SU-DHL-6 (cell line): Measurements from ENCODE around the gene NQO2.

Source experiments
- EZH2phosphoT487 ChIP-seq: fragments of 200-600 bp; sonication (generic), shearing (Covaris generic); conservative IDR thresholded peaks from 2 replicates; pipeline ENCODE4 v1.6.1; 2018; ENCODE audit warnings: mild to moderate bottlenecking, antibody characterized with exemption, low read length, moderate library complexity, mixed read lengths
- TF ChIP-seq, protein P1 (sequence below): fragments of 200-600 bp; sonication (generic); IDR thresholded peaks from one replicate; pipeline ENCODE4 v1.5.1; 2017; ENCODE audit warnings: antibody characterized with exemption, mild to moderate bottlenecking, low read length, moderate library complexity; ENCODE audit not compliant: insufficient read depth, poor library complexity, severe bottlenecking

DNA sequence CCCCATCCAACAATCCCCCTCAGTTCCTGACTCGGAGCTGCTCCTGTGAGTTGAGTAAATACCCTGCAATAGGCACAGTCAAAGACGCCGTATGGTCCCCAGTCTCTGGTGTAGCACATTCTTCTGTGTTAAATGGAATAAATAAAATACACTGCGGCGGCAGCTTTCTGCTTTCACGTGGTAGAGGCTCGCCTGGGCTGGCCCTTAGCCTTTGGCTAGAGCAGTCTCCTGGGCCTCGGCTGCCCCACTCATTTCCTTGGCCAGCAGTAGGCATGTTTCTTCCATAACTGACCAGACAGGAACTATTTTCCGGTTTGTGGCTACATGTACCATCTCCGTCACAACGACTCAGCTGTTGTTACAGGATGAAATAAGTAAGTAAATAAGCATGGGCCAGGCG is 49.0 kb upstream of the NQO2 start:
- TF ChIP-seq, protein P1, sequence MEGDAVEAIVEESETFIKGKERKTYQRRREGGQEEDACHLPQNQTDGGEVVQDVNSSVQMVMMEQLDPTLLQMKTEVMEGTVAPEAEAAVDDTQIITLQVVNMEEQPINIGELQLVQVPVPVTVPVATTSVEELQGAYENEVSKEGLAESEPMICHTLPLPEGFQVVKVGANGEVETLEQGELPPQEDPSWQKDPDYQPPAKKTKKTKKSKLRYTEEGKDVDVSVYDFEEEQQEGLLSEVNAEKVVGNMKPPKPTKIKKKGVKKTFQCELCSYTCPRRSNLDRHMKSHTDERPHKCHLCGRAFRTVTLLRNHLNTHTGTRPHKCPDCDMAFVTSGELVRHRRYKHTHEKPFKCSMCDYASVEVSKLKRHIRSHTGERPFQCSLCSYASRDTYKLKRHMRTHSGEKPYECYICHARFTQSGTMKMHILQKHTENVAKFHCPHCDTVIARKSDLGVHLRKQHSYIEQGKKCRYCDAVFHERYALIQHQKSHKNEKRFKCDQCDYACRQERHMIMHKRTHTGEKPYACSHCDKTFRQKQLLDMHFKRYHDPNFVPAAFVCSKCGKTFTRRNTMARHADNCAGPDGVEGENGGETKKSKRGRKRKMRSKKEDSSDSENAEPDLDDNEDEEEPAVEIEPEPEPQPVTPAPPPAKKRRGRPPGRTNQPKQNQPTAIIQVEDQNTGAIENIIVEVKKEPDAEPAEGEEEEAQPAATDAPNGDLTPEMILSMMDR, result no peak
- TF ChIP-seq EZH2phosphoT487, result no peak
